CD14-positive monocyte (primary cell): ENCODE results near the gene MDM4. TPM values are rescaled to one million over a fixed set of nuclear protein-coding genes. Genes with fewer than 3 reads are reported as not detected.

Source experiments
- DNase-seq, 3 donors: peaks; one replicate each; pipeline ENCODE4 v3.0.0-alpha.2; 2011 to 2022
- H2AFZ ChIP-seq: 2 replicates; pipeline ENCODE4 v1.6.0; 2012; ENCODE audit warnings: mild to moderate bottlenecking, low read depth, low read length, inconsistent platforms; ENCODE audit not compliant: insufficient read depth, poor library complexity, severe bottlenecking
- H3K27ac ChIP-seq, 2 donors: 1 replicate in 1 of 2; 2 replicates in 1 of 2; pipeline ENCODE4 v1.5.1; 2012 to 2013; ENCODE audit warnings: low read length in 2 of 2, control low read depth in 1 of 2, inconsistent platforms in 1 of 2, low read depth in 1 of 2, mild to moderate bottlenecking in 1 of 2
- H3K27me3 ChIP-seq, 2 donors: one replicate each; pipeline versions ENCODE4 v1.6.0 to v1.6.1; 2011 to 2013; ENCODE audit warnings: low read length in 2 of 2; ENCODE audit not compliant: control insufficient read depth in 2 of 2, insufficient read depth in 2 of 2
- H3K36me3 ChIP-seq, 2 donors: replicated peaks in 1 of 2; 1 replicate in 1 of 2; 2 replicates in 1 of 2; pipeline versions ENCODE4 v1.5.1 to v1.6.1; 2012 to 2013; ENCODE audit warnings: low read length in 2 of 2, control low read depth in 1 of 2, inconsistent platforms in 1 of 2, mild to moderate bottlenecking in 1 of 2; ENCODE audit not compliant: insufficient read depth in 2 of 2, control insufficient read depth in 1 of 2
- H3K4me1 ChIP-seq, 2 donors: 1 replicate in 1 of 2; 2 replicates in 1 of 2; pipeline versions ENCODE4 v1.5.1 to v1.6.1; 2012 to 2013; ENCODE audit warnings: low read length in 2 of 2, control low read depth in 1 of 2, inconsistent platforms in 1 of 2, mild to moderate bottlenecking in 1 of 2, moderate library complexity in 1 of 2; ENCODE audit not compliant: insufficient read depth in 2 of 2, control insufficient read depth in 1 of 2
- H3K4me2 ChIP-seq: replicated peaks from 2 replicates; pipeline ENCODE3; 2012; ENCODE audit warnings: low read length, moderate library complexity, mild to moderate bottlenecking; ENCODE audit not compliant: poor library complexity, severe bottlenecking; ENCODE audit errors: extremely low read depth
- H3K4me3 ChIP-seq, 3 experiments: fragments of 200-600 bp in 1 of 3; sonication (generic) in 1 of 3; replicated peaks in 1 of 3; 1 replicate in 2 of 3; 2 replicates in 1 of 3; pipeline ENCODE4 v1.5.1; 2011 to 2013; ENCODE audit warnings: low read length in 3 of 3, mild to moderate bottlenecking in 3 of 3, control low read depth in 2 of 3, low read depth in 2 of 3, inconsistent platforms in 1 of 3, moderate library complexity in 1 of 3
- H3K79me2 ChIP-seq: 2 replicates; pipeline ENCODE4 v1.6.0; 2012; ENCODE audit warnings: mild to moderate bottlenecking, control low read depth, inconsistent platforms, low read length, moderate library complexity; ENCODE audit not compliant: insufficient read depth
- H3K9ac ChIP-seq: 2 replicates; pipeline ENCODE4 v1.6.0; 2017; ENCODE audit warnings: low read length, mild to moderate bottlenecking; ENCODE audit not compliant: insufficient read depth, poor library complexity, severe bottlenecking
- H3K9me3 ChIP-seq, 2 donors: replicated peaks in 1 of 2; 1 replicate in 1 of 2; 2 replicates in 1 of 2; pipeline versions ENCODE4 v1.5.1 to v1.6.1; 2012 to 2013; ENCODE audit warnings: low read length in 2 of 2, control low read depth in 1 of 2; ENCODE audit not compliant: control insufficient read depth in 1 of 2, insufficient read depth in 1 of 2
- H4K20me1 ChIP-seq: 2 replicates; pipeline ENCODE4 v1.6.0; 2012; ENCODE audit warnings: mild to moderate bottlenecking, low read length, control low read depth, moderate library complexity; ENCODE audit not compliant: insufficient read depth
- H3K27ac Mint-ChIP-seq, 7 donors: one replicate each; pipeline ENCODE4 v1.8.0; 2020; ENCODE audit warnings: mild to moderate bottlenecking in 7 of 7, mixed read lengths in 7 of 7, moderate library complexity in 6 of 7, inconsistent platforms in 2 of 7
- H3K27me3 Mint-ChIP-seq, 3 donors: one replicate each; pipeline ENCODE4 v1.8.0; 2021 to 2022; ENCODE audit warnings: low read depth in 3 of 3, mild to moderate bottlenecking in 3 of 3, mixed read lengths in 3 of 3, moderate library complexity in 3 of 3, inconsistent platforms in 1 of 3
- H3K36me3 Mint-ChIP-seq, 2 donors: one replicate each; pipeline ENCODE4 v1.8.0; 2020; ENCODE audit warnings: mixed read lengths in 2 of 2, inconsistent platforms in 1 of 2, mild to moderate bottlenecking in 1 of 2
- H3K4me1 Mint-ChIP-seq: one replicate; pipeline ENCODE4 v1.8.0; 2020; ENCODE audit warnings: mild to moderate bottlenecking, mixed read lengths
- H3K4me3 Mint-ChIP-seq, 2 donors: one replicate each; pipeline ENCODE4 v1.8.0; 2020; ENCODE audit warnings: mild to moderate bottlenecking in 2 of 2, mixed read lengths in 2 of 2, moderate library complexity in 1 of 2
- H3K9me3 Mint-ChIP-seq, 7 donors: one replicate each; pipeline ENCODE4 v1.8.0; 2020 to 2022; ENCODE audit warnings: mixed read lengths in 7 of 7, mild to moderate bottlenecking in 6 of 7, moderate library complexity in 6 of 7, inconsistent platforms in 2 of 7
- CTCF ChIP-seq: fragments of 200-600 bp; IDR thresholded peaks from one replicate; pipeline ENCODE4 v1.8.0; 2022; ENCODE audit warnings: antibody characterized with exemption, mild to moderate bottlenecking
- WGBS: methylation state at CpG from one replicate; pipeline ENCODE4 v1.1.5; 2013; ENCODE audit warnings: missing lambda C conversion rate; ENCODE audit not compliant: insufficient coverage; 5-methylcytosine and 5-hydroxymethylcytosine counted together
- intact Hi-C, 2 donors: fragments of 100-400 bp; cut with micrococcal nuclease; formaldehyde crosslinking; loops; one replicate each; pipeline versions ENCODE4 v1.15.0 to v1.15.1; 2023
- polyA plus RNA-seq, 3 donors: library from polyadenylated mRNA; depleted of rRNA in 1 of 3; unstranded in 2 of 3; stranded (reverse) in 1 of 3; fragments of 300-500 nt in 2 of 3; fragments of >200 nt in 1 of 3; fragmentation: Illumina TruSeq in 2 of 3; gene quantifications; 1 replicate in 2 of 3; 2 replicates in 1 of 3; pipeline ENCODE4 v1.2.3, GENCODE V29; 2012 to 2021

MDM4 gene
- polyA plus RNA-seq, 3 donors, result 7.8 to 37.0 (median 10.2) TPM

- DNase-seq, result no peak
- intact Hi-C loops, result loop anchor here in 1 of 2 donors (5.0 kb wide), 1 partner anchor 93 kb away; the partner anchor contains the start of gene PPP1R15B
- Histone ChIP-seq H3K4me2 (peak overlapping the region; percentile 84), H3K27ac (peak overlapping the region; percentile 60 to 91), H2AFZ (peak overlapping the region; percentile 77), H3K4me3 (peak overlapping the region; percentile 53 to 96 (median 88)), H3K36me3 (no peaks in the 10 kb centered on the region), H3K27me3 (no peaks in the 10 kb centered on the region), H3K4me1 (peaks cover 21 to 29% of the 10 kb centered on the region in 2 donors), H4K20me1 (no peaks in the 10 kb centered on the region), H3K79me2 (no peaks in the 10 kb centered on the region), H3K9me3 (no peaks in the 10 kb centered on the region), H3K9ac (peak overlapping the region; percentile 48)
- peak overlapping the region; percentile 85 to 95 (median 91) for H3K27ac Mint-ChIP-seq
- WGBS, result 0% methylated on average over 4 of the region's 4 CpGs
- no peak for TF ChIP-seq CTCF
- peaks cover 27% of the 10 kb centered on the region for H3K4me1 Mint-ChIP-seq
- no peaks in the 10 kb centered on the region for H3K36me3 Mint-ChIP-seq
- H3K4me3 Mint-ChIP-seq, result peak overlapping the region; percentile 93 to 95
- H3K27me3 Mint-ChIP-seq, result peaks cover 0 to 2% (median 0%) of the 10 kb centered on the region in 3 donors
- H3K9me3 Mint-ChIP-seq, result peaks cover 0 to 4% (median 2%) of the 10 kb centered on the region in 7 donors
These were observed 10.5 kb upstream of the MDM4 start for GRCh38 chr1:204505674-204506200.

- H3K79me2 ChIP-seq, result no peaks in the 10 kb centered on the region
- peaks cover 26 to 33% of the 10 kb centered on the region in 2 donors for H3K4me1 ChIP-seq
- no peaks in the 10 kb centered on the region for H3K9me3 ChIP-seq
- no peaks in the 10 kb centered on the region for H3K36me3 Mint-ChIP-seq
- H3K27ac Mint-ChIP-seq, result peak overlapping the region; percentile 85 to 95 (median 91)
- peaks cover 0 to 4% (median 2%) of the 10 kb centered on the region in 7 donors for H3K9me3 Mint-ChIP-seq
- peak overlapping the region; percentile 84 for H3K4me2 ChIP-seq
- H3K27ac ChIP-seq, result peak overlapping the region; percentile 60 to 91
- no peak for TF ChIP-seq CTCF
- 2% methylated on average over 7 of the region's 27 CpGs for WGBS
- peak overlapping the region; percentile 93 to 95 for H3K4me3 Mint-ChIP-seq
- H3K4me1 Mint-ChIP-seq, result peaks cover 32% of the 10 kb centered on the region
- DNase-seq, result peak; percentile 66 to 82 (median 78)
- H3K4me3 ChIP-seq, result peak overlapping the region; percentile 53 to 96 (median 88)
- peaks cover 0 to 2% (median 0%) of the 10 kb centered on the region in 3 donors for H3K27me3 Mint-ChIP-seq
- H3K27me3 ChIP-seq, result no peaks in the 10 kb centered on the region
- intact Hi-C loops, result loop anchor here in 1 of 2 donors (5.0 kb wide), 1 partner anchor 94 kb away; the partner anchor contains the start of gene PPP1R15B
- peak overlapping the region; percentile 48 for H3K9ac ChIP-seq
- no peaks in the 10 kb centered on the region for H4K20me1 ChIP-seq
- H3K36me3 ChIP-seq, result no peaks in the 10 kb centered on the region
- peak overlapping the region; percentile 77 for H2AFZ ChIP-seq
These were observed 9.8 kb upstream of the MDM4 start for GRCh38 chr1:204506201-204506968.
